HUES48 (cell line): Measurements from ENCODE around the gene FBXO31.

Experiments
- H3K27ac ChIP-seq: one replicate; pipeline ENCODE4 v1.7.0; 2013; ENCODE audit warnings: low read depth, low read length, inconsistent platforms
- H3K27me3 ChIP-seq: 2 replicates; pipeline ENCODE4 v1.6.1; 2013; ENCODE audit warnings: mild to moderate bottlenecking, low read length; ENCODE audit not compliant: control insufficient read depth, insufficient read depth
- H3K36me3 ChIP-seq: 2 replicates; pipeline ENCODE4 v1.6.1; 2013; ENCODE audit warnings: low read length; ENCODE audit not compliant: control insufficient read depth, insufficient read depth
- H3K4me1 ChIP-seq: 2 replicates; pipeline ENCODE4 v1.6.1; 2013; ENCODE audit warnings: mild to moderate bottlenecking, low read length; ENCODE audit not compliant: control insufficient read depth, insufficient read depth
- H3K4me3 ChIP-seq: 2 replicates; pipeline ENCODE4 v1.5.1; 2013; ENCODE audit warnings: mild to moderate bottlenecking, low read depth, low read length
- H3K9ac ChIP-seq: 2 replicates; pipeline ENCODE4 v1.6.1; 2013; ENCODE audit warnings: mild to moderate bottlenecking, low read depth, low read length, moderate library complexity
- H3K9me3 ChIP-seq: 2 replicates; pipeline ENCODE4 v1.6.1; 2013; ENCODE audit warnings: low read length; ENCODE audit not compliant: control insufficient read depth, insufficient read depth

FBXO31 gene

GRCh38 chr16:87410968-87411367, 27.4 kb upstream of the FBXO31 start:
- Histone ChIP-seq H3K27me3 (no peaks in the 10 kb centered on the region), H3K9ac (no peak overlapping the region), H3K36me3 (peaks cover 79% of the 10 kb centered on the region), H3K27ac (no peak overlapping the region), H3K4me3 (no peak overlapping the region), H3K4me1 (no peaks in the 10 kb centered on the region), H3K9me3 (no peaks in the 10 kb centered on the region)

GRCh38 chr16:87410530-87410929, 27.0 kb upstream of the FBXO31 start:
- H3K9me3 ChIP-seq = no peaks in the 10 kb centered on the region
- H3K36me3 ChIP-seq = peaks cover 78% of the 10 kb centered on the region
- H3K4me1 ChIP-seq = no peaks in the 10 kb centered on the region
- H3K27ac ChIP-seq = no peak overlapping the region
- H3K27me3 ChIP-seq = no peaks in the 10 kb centered on the region
- no peak overlapping the region for H3K9ac ChIP-seq
- no peak overlapping the region for H3K4me3 ChIP-seq

- Histone ChIP-seq H3K27me3 (no peaks in the 10 kb centered on the region), H3K9ac (no peak overlapping the region), H3K9me3 (no peaks in the 10 kb centered on the region), H3K36me3 (peaks cover 78% of the 10 kb centered on the region), H3K4me1 (no peaks in the 10 kb centered on the region), H3K27ac (no peak overlapping the region), H3K4me3 (no peak overlapping the region)
These were observed 26.2 kb upstream of the FBXO31 start for GRCh38 chr16:87409781-87410180.

GRCh38 chr16:87409153-87409552, 25.6 kb upstream of the FBXO31 start:
- peaks cover 79% of the 10 kb centered on the region for H3K36me3 ChIP-seq
- no peaks in the 10 kb centered on the region for H3K27me3 ChIP-seq
- H3K9me3 ChIP-seq = no peaks in the 10 kb centered on the region
- H3K27ac ChIP-seq = no peak overlapping the region
- no peaks in the 10 kb centered on the region for H3K4me1 ChIP-seq
- H3K9ac ChIP-seq = no peak overlapping the region
- H3K4me3 ChIP-seq = no peak overlapping the region

- H3K27ac ChIP-seq = no peak overlapping the region
- peaks cover 82% of the 10 kb centered on the region for H3K36me3 ChIP-seq
- no peak overlapping the region for H3K4me3 ChIP-seq
- no peaks in the 10 kb centered on the region for H3K9me3 ChIP-seq
- no peaks in the 10 kb centered on the region for H3K27me3 ChIP-seq
- no peaks in the 10 kb centered on the region for H3K4me1 ChIP-seq
- no peak overlapping the region for H3K9ac ChIP-seq
These were observed 24.0 kb upstream of the FBXO31 start for GRCh38 chr16:87407511-87408112.

- Histone ChIP-seq H3K36me3 (peaks cover 79% of the 10 kb centered on the region), H3K9ac (no peak overlapping the region), H3K27ac (no peak overlapping the region)
These were observed 23.0 kb upstream of the FBXO31 start for GRCh38 chr16:87406495-87407088.

GRCh38 chr16:87404764-87405625, 21.4 kb upstream of the FBXO31 start:
- Histone ChIP-seq H3K27ac (no peak overlapping the region), H3K36me3 (peaks cover 75% of the 10 kb centered on the region)

More at GRCh38 chr16:87406495-87407088, 23.0 kb upstream of the FBXO31 start:
- Histone ChIP-seq H3K4me3 (no peak overlapping the region), H3K4me1 (no peaks in the 10 kb centered on the region), H3K9me3 (no peaks in the 10 kb centered on the region), H3K27me3 (no peaks in the 10 kb centered on the region)

GRCh38 chr16:87395181-87395842, 11.7 kb upstream of the FBXO31 start:
- peaks cover 16% of the 10 kb centered on the region; the same call in 1 of the 2 replicates for H3K4me1 ChIP-seq
- no peak overlapping the region for H3K9ac ChIP-seq
- H3K9me3 ChIP-seq = no peaks in the 10 kb centered on the region
- peaks cover 16% of the 10 kb centered on the region for H3K36me3 ChIP-seq
- H3K27me3 ChIP-seq = no peaks in the 10 kb centered on the region
- H3K4me3 ChIP-seq = no peak overlapping the region
- no peak overlapping the region for H3K27ac ChIP-seq

More at GRCh38 chr16:87404764-87405625, 21.4 kb upstream of the FBXO31 start:
- H3K27me3 ChIP-seq = no peaks in the 10 kb centered on the region
- no peaks in the 10 kb centered on the region for H3K4me1 ChIP-seq
- no peak overlapping the region for H3K9ac ChIP-seq
- H3K9me3 ChIP-seq = no peaks in the 10 kb centered on the region
- no peak overlapping the region for H3K4me3 ChIP-seq

GRCh38 chr16:87393680-87394055, 10.1 kb upstream of the FBXO31 start:
- peaks cover 17% of the 10 kb centered on the region for H3K4me1 ChIP-seq
- no peaks in the 10 kb centered on the region for H3K27me3 ChIP-seq
- H3K9me3 ChIP-seq = no peaks in the 10 kb centered on the region
- H3K27ac ChIP-seq = no peak overlapping the region
- H3K4me3 ChIP-seq = peak overlapping the region; percentile 76
- H3K36me3 ChIP-seq = peaks cover 6% of the 10 kb centered on the region
- no peak overlapping the region for H3K9ac ChIP-seq

- H3K27me3 ChIP-seq = no peaks in the 10 kb centered on the region
- peaks cover 2% of the 10 kb centered on the region; the same call in 1 of the 2 replicates for H3K36me3 ChIP-seq
- H3K27ac ChIP-seq = no peak overlapping the region
- H3K9ac ChIP-seq = peak overlapping the region; percentile 35
- H3K9me3 ChIP-seq = no peaks in the 10 kb centered on the region
- H3K4me1 ChIP-seq = peaks cover 21% of the 10 kb centered on the region
- peak overlapping the region; percentile 76 for H3K4me3 ChIP-seq
These were observed 9.5 kb upstream of the FBXO31 start for GRCh38 chr16:87392821-87393679.
